K562 treated with DMSO at 1 percent for 24 hours (cell line): ENCODE measurements around the gene GNG12. TPM values are rescaled to one million over a fixed set of nuclear protein-coding genes. Genes with fewer than 3 reads are reported as not detected.

Experiments
- total RNA-seq: library from RNA; unstranded; fragments of 300-600 nt; gene quantifications from 2 replicates; pipeline ENCODE4 v1.2.3, GENCODE V29; 2022; ENCODE audit warnings: low read depth; ENCODE audit not compliant: insufficient read depth

The GNG12 gene
- total RNA-seq = 1.9 and 2.2 TPM in 2 replicates

GRCh38 chr1:67832737-67833601, at the start of gene GNG12:
TSS of gene GNG12 (minus strand) at chr1:67833467. CDS start at chr1:67707686, 125,781 bp downstream.

GRCh38 chr1:67685067-67685557, 148.2 kb downstream of the GNG12 start, which contains the start of gene GADD45A:
TSS of gene GADD45A (plus strand) at chr1:67685201. CDS start at chr1:67685495, 294 bp downstream.

Other genes with a start within 250 kb of the GNG12 start
- 152 and 159 TPM in 2 replicates for gene GADD45A, start 148.3 kb downstream of the GNG12 start, total RNA-seq
- gene DIRAS3, start 217.2 kb upstream of the GNG12 start, total RNA-seq = 15.5 and 18.7 TPM in 2 replicates